SU-DHL-6 (cell line): ENCODE results near the gene CDH13.

Experiments used
- H2AFZ ChIP-seq: fragments of 200-600 bp; sonication (generic); 2 replicates; pipeline ENCODE4 v1.6.1; 2014; ENCODE audit warnings: low read depth, mild to moderate bottlenecking, moderate library complexity, mixed read lengths, antibody characterized with exemption, low read length; ENCODE audit not compliant: severe bottlenecking
- H3F3A ChIP-seq: fragments of 200-600 bp; shearing (Covaris generic); 2 replicates; pipeline ENCODE4 v1.6.0; 2016; ENCODE audit warnings: antibody characterized with exemption, mild to moderate bottlenecking; ENCODE audit not compliant: insufficient read depth
- H3K27ac ChIP-seq: fragments of 200-600 bp; sonication (generic); 2 replicates; pipeline ENCODE4 v1.5.1; 2016; ENCODE audit warnings: low read depth, mild to moderate bottlenecking, low read length, moderate library complexity, mixed read lengths
- H3K27me3 ChIP-seq: fragments of 200-600 bp; sonication (generic), shearing (Covaris generic); 2 replicates; pipeline ENCODE4 v1.6.0; 2014; ENCODE audit warnings: mild to moderate bottlenecking, low read length
- H3K36me3 ChIP-seq: fragments of 200-600 bp; sonication (generic); 2 replicates; pipeline ENCODE4 v1.6.1; 2014; ENCODE audit warnings: mild to moderate bottlenecking, low read length, mixed read lengths
- H3K4me2 ChIP-seq: fragments of 300-600, 200-600 bp; shearing (Covaris generic), sonication (generic); 2 replicates; pipeline ENCODE4 v1.6.0; 2014; ENCODE audit warnings: low read length, low read depth, mild to moderate bottlenecking; ENCODE audit not compliant: poor library complexity, severe bottlenecking
- H3K4me3 ChIP-seq: fragments of 200-600 bp; sonication (generic); 2 replicates; pipeline ENCODE4 v1.5.1; 2014; ENCODE audit warnings: antibody characterized with exemption, low read length, mild to moderate bottlenecking, mixed read lengths; ENCODE audit not compliant: insufficient read depth, poor library complexity, severe bottlenecking
- H3K79me2 ChIP-seq: fragments of 200-600 bp; sonication (generic); 2 replicates; pipeline ENCODE4 v1.6.1; 2014; ENCODE audit warnings: mild to moderate bottlenecking, low read length, moderate library complexity; ENCODE audit not compliant: insufficient read depth
- H3K9ac ChIP-seq: fragments of 200-600 bp; sonication (generic); 2 replicates; pipeline ENCODE4 v1.7.0; 2014; ENCODE audit warnings: mild to moderate bottlenecking, low read length
- H3K9me2 ChIP-seq: fragments of 200-600 bp; sonication (generic); replicated peaks from 2 replicates; pipeline ENCODE4 v1.6.1; 2014; ENCODE audit warnings: low read length; ENCODE audit not compliant: insufficient read depth
- H3K9me3 ChIP-seq: fragments of 200-600 bp; sonication (generic); 2 replicates; pipeline ENCODE4 v1.6.1; 2014; ENCODE audit warnings: low read length, mixed read lengths; ENCODE audit not compliant: insufficient read depth
- H4K20me1 ChIP-seq: fragments of 200-600 bp; sonication (generic); 2 replicates; pipeline ENCODE4 v1.6.1; 2014; ENCODE audit warnings: low read depth, mild to moderate bottlenecking, antibody characterized with exemption, low read length, moderate library complexity, mixed read lengths
- CTCF ChIP-seq: fragments of 200-600 bp; sonication (generic); IDR thresholded peaks from one replicate; pipeline ENCODE4 v1.5.1; 2017; ENCODE audit warnings: antibody characterized with exemption, mild to moderate bottlenecking, low read length, moderate library complexity; ENCODE audit not compliant: insufficient read depth, poor library complexity, severe bottlenecking
- EZH2phosphoT487 ChIP-seq: fragments of 200-600 bp; sonication (generic), shearing (Covaris generic); conservative IDR thresholded peaks from 2 replicates; pipeline ENCODE4 v1.6.1; 2018; ENCODE audit warnings: mild to moderate bottlenecking, antibody characterized with exemption, low read length, moderate library complexity, mixed read lengths

CDH13 gene

DNA sequence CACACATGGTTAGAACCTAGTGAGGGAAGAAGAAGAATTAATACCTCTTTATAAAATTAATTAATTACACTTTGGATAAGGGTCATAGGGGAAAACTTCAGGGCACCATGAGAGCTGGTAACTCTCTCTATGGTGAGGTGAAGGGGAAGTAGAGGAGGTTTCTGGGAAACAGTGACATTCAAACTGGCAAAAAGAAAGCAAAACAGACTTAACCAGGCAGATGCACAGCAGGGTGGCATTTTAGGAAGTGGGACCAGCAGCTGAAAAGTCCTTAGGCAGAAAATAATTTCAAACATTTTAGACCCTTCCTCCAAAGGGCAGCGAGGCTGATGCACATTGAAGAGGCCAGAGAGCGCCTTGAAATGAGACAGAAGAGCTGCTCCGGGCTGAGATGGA lies 157.8 kb downstream of the CDH13 start:
- no peaks in the 10 kb centered on the region; the same call in 1 of the 2 replicates for H3K27me3 ChIP-seq
- no peaks in the 10 kb centered on the region for H4K20me1 ChIP-seq
- H3F3A ChIP-seq = no peaks in the 10 kb centered on the region
- H3K27ac ChIP-seq = no peak overlapping the region
- no peaks in the 10 kb centered on the region for H3K36me3 ChIP-seq
- no peaks in the 10 kb centered on the region for H3K9me2 ChIP-seq
- H3K9ac ChIP-seq = no peak overlapping the region
- no peak overlapping the region for H3K4me3 ChIP-seq
- no peak overlapping the region for H3K4me2 ChIP-seq
- TF ChIP-seq EZH2phosphoT487 = no peak
- TF ChIP-seq CTCF = no peak
- H2AFZ ChIP-seq = no peak overlapping the region
- H3K79me2 ChIP-seq = no peaks in the 10 kb centered on the region
- no peaks in the 10 kb centered on the region for H3K9me3 ChIP-seq

GRCh38 chr16:82788225-82788624 lies 161.5 kb downstream of the CDH13 start:
- Histone ChIP-seq H3K4me2 (no peak overlapping the region), H3K9ac (no peak overlapping the region), H3K27me3 (no peaks in the 10 kb centered on the region), H3K9me3 (no peaks in the 10 kb centered on the region), H3K27ac (no peak overlapping the region), H3K4me3 (no peak overlapping the region), H3K79me2 (no peaks in the 10 kb centered on the region), H3K9me2 (no peaks in the 10 kb centered on the region), H2AFZ (no peak overlapping the region), H3K36me3 (no peaks in the 10 kb centered on the region), H3F3A (no peaks in the 10 kb centered on the region), H4K20me1 (no peaks in the 10 kb centered on the region)
- TF ChIP-seq EZH2phosphoT487 (no peak), CTCF (no peak)

GRCh38 chr16:82788919-82789318 lies 162.2 kb downstream of the CDH13 start:
- Histone ChIP-seq H2AFZ (no peak overlapping the region), H3K27me3 (no peaks in the 10 kb centered on the region), H3K9ac (no peak overlapping the region), H3K79me2 (no peaks in the 10 kb centered on the region), H4K20me1 (no peaks in the 10 kb centered on the region), H3K9me3 (no peaks in the 10 kb centered on the region), H3K4me2 (no peak overlapping the region), H3K27ac (no peak overlapping the region), H3K36me3 (no peaks in the 10 kb centered on the region), H3K9me2 (no peaks in the 10 kb centered on the region), H3F3A (no peaks in the 10 kb centered on the region), H3K4me3 (no peak overlapping the region)
- TF ChIP-seq EZH2phosphoT487 (no peak), CTCF (no peak)

DNA sequence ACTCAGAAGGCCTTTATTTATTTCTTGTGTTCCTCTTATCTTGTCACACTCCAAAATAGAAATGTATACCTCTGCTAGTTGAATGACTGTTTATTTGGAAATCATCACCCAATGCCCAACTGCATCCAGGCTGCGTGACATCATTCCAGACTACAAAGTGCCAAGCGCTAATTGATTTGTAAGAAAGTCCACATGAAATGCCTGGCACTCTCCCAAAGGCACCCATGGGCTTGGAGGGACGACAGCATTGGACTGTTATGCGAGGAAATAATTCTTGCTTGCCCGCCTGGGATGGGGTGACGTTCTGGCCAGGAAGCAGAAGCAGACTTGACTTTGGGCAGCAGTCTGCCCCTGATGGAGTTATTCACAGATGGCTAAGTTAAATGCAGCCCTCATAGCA lies 165.9 kb downstream of the CDH13 start:
- Histone ChIP-seq H4K20me1 (no peaks in the 10 kb centered on the region), H2AFZ (no peak overlapping the region), H3K27me3 (no peaks in the 10 kb centered on the region), H3K27ac (no peak overlapping the region), H3F3A (no peaks in the 10 kb centered on the region), H3K9ac (no peak overlapping the region), H3K36me3 (no peaks in the 10 kb centered on the region), H3K4me3 (no peak overlapping the region), H3K79me2 (no peaks in the 10 kb centered on the region), H3K9me3 (no peaks in the 10 kb centered on the region), H3K4me2 (no peak overlapping the region), H3K9me2 (no peaks in the 10 kb centered on the region; the same call in 1 of the 2 replicates)
- TF ChIP-seq CTCF = no peak
